GM12878 (cell line): ENCODE results near the gene NUP107. TPM values are rescaled to one million over a fixed set of nuclear protein-coding genes. Genes with fewer than 3 reads are reported as not detected.

Experiments used
- BHLHE40 ChIP-seq, 2 experiments: fragments of 450-650 bp in 1 of 2; IDR thresholded peaks; 2 replicates each; pipeline ENCODE4 v1.6.1; 2011 to 2017; ENCODE audit warnings: low read depth in 2 of 2, borderline replicate concordance in 1 of 2, improper control_type of control experiment in 1 of 2, low read length in 1 of 2, mild to moderate bottlenecking in 1 of 2
- CREM ChIP-seq: IDR thresholded peaks from 2 replicates; pipeline ENCODE4 v1.6.1; 2014; ENCODE audit warnings: antibody characterized with exemption, low read depth
- CTCF ChIP-seq, 3 experiments: IDR thresholded peaks in 2 of 3; conservative IDR thresholded peaks in 1 of 3; 2 replicates each; pipeline ENCODE4 v1.5.1; 2011; ENCODE audit warnings: low read depth in 3 of 3, low read length in 3 of 3, mild to moderate bottlenecking in 3 of 3, control low read depth in 2 of 3, moderate library complexity in 2 of 3, inconsistent platforms in 1 of 3, mixed read lengths in 1 of 3; ENCODE audit not compliant: control insufficient read depth in 2 of 3, insufficient read depth in 1 of 3; ENCODE audit errors: extremely low read depth in 1 of 3
- E4F1 ChIP-seq: fragments of 450-650 bp; IDR thresholded peaks from 2 replicates; pipeline ENCODE4 v1.6.1; 2018; ENCODE audit warnings: borderline replicate concordance, mild to moderate bottlenecking; ENCODE audit not compliant: partially characterized antibody
- HCFC1 ChIP-seq: fragments of 150-350 bp; IDR thresholded peaks from 2 replicates; pipeline ENCODE4 v1.6.1; 2014; ENCODE audit warnings: low read length
- HSF1 ChIP-seq: fragments of 150-350 bp; IDR thresholded peaks from 2 replicates; pipeline ENCODE4 v1.6.1; 2014; ENCODE audit warnings: mild to moderate bottlenecking, low read depth, low read length
- IRF3 ChIP-seq: fragments of 450-650 bp; IDR thresholded peaks from 2 replicates; pipeline ENCODE4 v1.6.1; 2014; ENCODE audit warnings: mild to moderate bottlenecking
- JUND ChIP-seq: IDR thresholded peaks from 2 replicates; pipeline ENCODE4 v1.6.1; 2012; ENCODE audit warnings: low read depth, mild to moderate bottlenecking, low read length, improper control_type of control experiment, moderate library complexity
- MYB ChIP-seq: fragments of 150-350 bp; IDR thresholded peaks from 2 replicates; pipeline ENCODE4 v1.6.1; 2014; ENCODE audit warnings: mild to moderate bottlenecking, low read depth, low read length, borderline replicate concordance
- MYC ChIP-seq: IDR thresholded peaks from 2 replicates; pipeline ENCODE4 v1.6.1; 2011; ENCODE audit warnings: mild to moderate bottlenecking, low read length, moderate library complexity, inconsistent platforms; ENCODE audit not compliant: insufficient read depth, insufficient replicate concordance, insufficient read length, severe bottlenecking
- NBN ChIP-seq: fragments of 450-650 bp; IDR thresholded peaks from 2 replicates; pipeline ENCODE4 v1.6.1; 2016
- NR2F1 ChIP-seq: fragments of 450-650 bp; conservative IDR thresholded peaks from 2 replicates; pipeline ENCODE4 v1.6.1; 2017; ENCODE audit warnings: mild to moderate bottlenecking
- POLR2A ChIP-seq: IDR thresholded peaks from 2 replicates; pipeline ENCODE4 v1.6.1; 2011; ENCODE audit warnings: low read depth, mild to moderate bottlenecking, low read length
- RB1 ChIP-seq: fragments of 450-650 bp; formaldehyde crosslinking; IDR thresholded peaks from 2 replicates; pipeline ENCODE4 v1.6.1; 2017; ENCODE audit warnings: mild to moderate bottlenecking, borderline replicate concordance
- RELA ChIP-seq: fragments of 450-650 bp; IDR thresholded peaks from 2 replicates; pipeline ENCODE4 v1.8.0; 2014; ENCODE audit warnings: borderline replicate concordance; ENCODE audit not compliant: partially characterized antibody
- STAT1 ChIP-seq: fragments of 450-650 bp; conservative IDR thresholded peaks from 2 replicates; pipeline ENCODE4 v1.6.1; 2014; ENCODE audit warnings: antibody characterized with exemption, mild to moderate bottlenecking
- TAF1 ChIP-seq: IDR thresholded peaks from 2 replicates; pipeline ENCODE4 v1.6.1; 2011; ENCODE audit warnings: mild to moderate bottlenecking, low read depth, low read length, borderline replicate concordance
- TARDBP ChIP-seq: IDR thresholded peaks from 2 replicates; pipeline ENCODE4 v1.6.1; 2016; ENCODE audit warnings: borderline replicate concordance
- TBL1XR1 ChIP-seq: IDR thresholded peaks from 2 replicates; pipeline ENCODE4 v1.6.1; 2012; ENCODE audit warnings: low read depth, low read length, improper control_type of control experiment
- ZNF217 ChIP-seq: fragments of 450-650 bp; IDR thresholded peaks from 2 replicates; pipeline ENCODE4 v1.6.1; 2017; ENCODE audit warnings: antibody characterized with exemption, mild to moderate bottlenecking
- ZNF24 ChIP-seq: fragments of 450-650 bp; IDR thresholded peaks from 2 replicates; pipeline ENCODE4 v1.6.1; 2017; ENCODE audit warnings: antibody characterized with exemption, mild to moderate bottlenecking
- polyA plus RNA-seq, 11 experiments: library from polyadenylated mRNA; depleted of rRNA in 4 of 11; unstranded in 6 of 11; stranded (reverse) in 5 of 11; fragments of >200 nt; fragmentation: Nextera tagmentation in 4 of 11; fragmentation: Illumina TruSeq in 1 of 11; extraction: Ambion mirVana in 4 of 11; extraction: Trizol in 1 of 11; gene quantifications; 1 replicate in 1 of 11; 2 replicates in 10 of 11; pipeline versions ENCODE4 v1.2.1 to v1.2.3, GENCODE V29; 2011 to 2016; ENCODE audit warnings: inconsistent platforms in 2 of 11, missing spikeins in 2 of 11, low read depth in 1 of 11
- total RNA-seq, 4 experiments: library from RNA; depleted of rRNA in 3 of 4; stranded (reverse); fragments of >200 nt in 3 of 4; fragmentation: Illumina TruSeq in 1 of 4; extraction: Trizol in 1 of 4; gene quantifications; 2 replicates each; pipeline versions ENCODE4 v1.2.1 to v1.2.3, GENCODE V29; 2013 to 2021
- TF ChIP-seq, protein P1 (sequence below): IDR thresholded peaks from 2 replicates; pipeline ENCODE4 v1.6.1; 2012; ENCODE audit warnings: low read depth, low read length, improper control_type of control experiment

Gene NUP107
- total and polyA plus RNA-seq, 10 of the 15 experiments (the other 5 are each of a cell fraction or from before 2014, with no cell fraction given) = 73.4 to 132 (median 92.4) TPM

DNA sequence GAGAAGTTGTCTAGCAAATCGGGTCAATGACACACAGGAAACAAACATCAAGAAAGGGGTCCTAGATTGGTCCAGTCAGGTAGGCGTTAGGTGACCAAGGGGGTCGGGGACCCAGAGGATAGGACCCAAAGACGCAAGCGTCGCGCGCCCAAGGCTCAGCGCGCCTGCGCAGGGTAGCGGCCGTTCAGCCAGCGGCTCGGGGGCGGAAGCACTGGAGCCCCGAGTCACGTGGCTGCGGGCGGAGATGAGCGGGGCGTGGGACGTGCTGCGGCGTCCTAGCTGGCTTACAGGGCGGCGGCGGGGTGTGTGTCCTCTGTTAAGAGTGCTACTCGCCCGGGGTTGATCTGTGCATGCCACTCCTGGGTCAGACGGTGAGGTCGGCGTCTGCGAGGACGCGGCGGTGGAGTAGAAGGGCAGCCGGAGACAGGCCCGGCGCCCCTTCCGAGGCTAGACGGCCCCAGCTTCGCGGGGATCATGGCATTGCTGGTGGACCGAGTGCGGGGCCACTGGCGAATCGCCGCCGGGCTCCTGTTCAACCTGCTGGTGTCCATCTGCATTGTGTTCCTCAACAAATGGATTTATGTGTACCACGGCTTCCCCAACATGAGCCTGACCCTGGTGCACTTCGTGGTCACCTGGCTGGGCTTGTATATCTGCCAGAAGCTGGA, 59.3 kb downstream of the NUP107 start, which contains the start of gene SLC35E3 (continued):
- TF ChIP-seq HCFC1 (peak; percentile 85), TBL1XR1 (no peak; the same call in 1 of the 2 replicates), HSF1 (no peak), BHLHE40 (IDR thresholded peaks at IDR 0.05; ENCODE audit: borderline replicate concordance in 1 of 2, low read depth in 2 of 2, low read length in 1 of 2) (peak; percentile 83 to 94), NR2F1 (peak; percentile 65; the same call in 1 of the 2 replicates), TARDBP (no peak), MYC (no peak), ZNF217 (no peak), IRF3 (no peak), CTCF (IDR thresholded peaks at IDR 0.05 in 2 of 3, conservative IDR thresholded peaks at IDR 0.05 in 1 of 3; ENCODE audit: control insufficient read depth in 2 of 3, extremely low read depth in 1 of 3, insufficient read depth in 1 of 3, low read depth in 3 of 3, low read length in 3 of 3) (no peak), STAT1 (no peak), RELA (peak; percentile 52), RB1 (no peak), ZNF24 (no peak), CREM (peak; percentile 84), MYB (no peak), E4F1 (no peak), JUND (no peak), TAF1 (peak; percentile 54; the same call in 1 of the 2 replicates), POLR2A (peak; percentile 91; the same call in 1 of the 2 replicates), NBN (no peak)
- TF ChIP-seq, protein P1, sequence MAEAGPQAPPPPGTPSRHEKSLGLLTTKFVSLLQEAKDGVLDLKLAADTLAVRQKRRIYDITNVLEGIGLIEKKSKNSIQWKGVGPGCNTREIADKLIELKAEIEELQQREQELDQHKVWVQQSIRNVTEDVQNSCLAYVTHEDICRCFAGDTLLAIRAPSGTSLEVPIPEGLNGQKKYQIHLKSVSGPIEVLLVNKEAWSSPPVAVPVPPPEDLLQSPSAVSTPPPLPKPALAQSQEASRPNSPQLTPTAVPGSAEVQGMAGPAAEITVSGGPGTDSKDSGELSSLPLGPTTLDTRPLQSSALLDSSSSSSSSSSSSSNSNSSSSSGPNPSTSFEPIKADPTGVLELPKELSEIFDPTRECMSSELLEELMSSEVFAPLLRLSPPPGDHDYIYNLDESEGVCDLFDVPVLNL = no peak
